ENCODE data around the gene TYK2. TPM values are rescaled to one million over a fixed set of nuclear protein-coding genes. Genes with fewer than 3 reads are reported as not detected.

TYK2 gene
- total and polyA plus RNA-seq, 9 of the 15 experiments (the other 6 are each of a cell fraction or from before 2014, with no cell fraction given): 15.0 to 182 (median 85.9) TPM

GRCh38 chr19:10420444-10421239, 40.3 kb upstream of the TYK2 start, which contains the start of gene PDE4A (continued):
- TF ChIP-seq NFRKB (IDR thresholded peaks at IDR 0.05; ENCODE audit: low read depth) (no peak), ZNF224 (CRISPR knock-in tag; IDR thresholded peaks at IDR 0.05) (no peak), ZNF395 (CRISPR knock-in tag; IDR thresholded peaks at IDR 0.05) (no peak), ZNF239 (CRISPR knock-in tag; IDR thresholded peaks at IDR 0.05) (no peak), NCOA2 (IDR thresholded peaks at IDR 0.05; ENCODE audit: partially characterized antibody in 2 of 2) (no peak), BRF2 (IDR thresholded peaks at IDR 0.05; ENCODE audit: borderline replicate concordance, insufficient read depth, insufficient read length) (no peak), CREB3 (tag; conservative IDR thresholded peaks at IDR 0.05; ENCODE audit: low read depth) (no peak), MAZ (CRISPR knock-in tag; conservative IDR thresholded peaks at IDR 0.05 in 1 of 2, IDR thresholded peaks at IDR 0.05 in 1 of 2) (peak; percentile 67 to 91; a peak in 3 of 4 replicates), CHD7 (IDR thresholded peaks at IDR 0.05; ENCODE audit: low read depth, low read length) (no peak), THAP7 (CRISPR knock-in tag; IDR thresholded peaks at IDR 0.05) (no peak)

All from K562 (cell line).